Mammary epithelial cell (primary cell): ENCODE results near the gene CSRP3.

Source experiments
- EZH2 ChIP-seq: IDR thresholded peaks from 2 replicates; pipeline ENCODE4 v1.6.1; 2012; ENCODE audit warnings: low read length, inconsistent platforms, borderline replicate concordance
- TF ChIP-seq, protein P1 (sequence below), 2 donors: IDR thresholded peaks in 1 of 2; conservative IDR thresholded peaks in 1 of 2; 2 replicates each; pipeline ENCODE4 v1.5.1; 2011 to 2012; ENCODE audit warnings: inconsistent platforms in 2 of 2, low read length in 2 of 2, mild to moderate bottlenecking in 2 of 2, control low read depth in 1 of 2, low read depth in 1 of 2; ENCODE audit not compliant: insufficient read depth in 1 of 2; ENCODE audit errors: extremely low read depth in 1 of 2

DNA sequence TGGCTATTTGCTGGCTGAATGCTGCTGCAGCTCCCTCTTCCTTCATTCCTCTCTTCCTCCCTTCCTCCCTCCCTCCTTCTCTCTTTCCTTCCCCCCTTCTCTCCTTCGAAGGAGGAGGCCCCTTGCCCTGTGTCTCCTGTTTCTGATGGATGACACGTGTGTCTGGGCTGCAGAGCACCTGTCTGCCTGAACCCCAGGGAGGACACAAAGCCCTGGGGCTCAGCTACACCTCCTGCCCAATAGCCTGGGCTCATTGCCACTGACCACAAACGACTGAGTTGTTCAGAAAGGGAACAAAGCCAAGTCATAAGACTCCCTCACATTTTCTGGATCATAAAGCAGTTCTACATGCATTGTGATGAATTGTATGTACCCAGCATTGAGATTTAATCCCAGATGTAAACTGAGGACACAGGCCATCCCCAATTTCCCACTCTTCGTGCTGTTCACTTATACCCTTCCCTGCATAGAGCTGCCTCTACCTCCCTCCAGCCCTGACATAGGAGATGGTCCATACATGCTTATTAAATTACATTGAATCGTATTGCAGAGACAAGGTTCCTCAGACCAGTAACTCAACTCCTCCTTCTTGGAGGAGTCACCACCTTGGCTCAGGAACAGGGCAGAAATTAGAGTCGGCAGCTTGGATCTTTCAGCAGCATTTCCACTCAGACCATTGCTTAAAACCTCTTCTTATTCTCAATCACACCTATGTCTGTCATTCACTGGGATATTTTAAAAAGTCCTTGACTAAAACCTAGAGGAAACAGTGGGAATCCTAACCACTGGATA is 1.2 kb downstream of the CSRP3 start:
- TF ChIP-seq, protein P1, sequence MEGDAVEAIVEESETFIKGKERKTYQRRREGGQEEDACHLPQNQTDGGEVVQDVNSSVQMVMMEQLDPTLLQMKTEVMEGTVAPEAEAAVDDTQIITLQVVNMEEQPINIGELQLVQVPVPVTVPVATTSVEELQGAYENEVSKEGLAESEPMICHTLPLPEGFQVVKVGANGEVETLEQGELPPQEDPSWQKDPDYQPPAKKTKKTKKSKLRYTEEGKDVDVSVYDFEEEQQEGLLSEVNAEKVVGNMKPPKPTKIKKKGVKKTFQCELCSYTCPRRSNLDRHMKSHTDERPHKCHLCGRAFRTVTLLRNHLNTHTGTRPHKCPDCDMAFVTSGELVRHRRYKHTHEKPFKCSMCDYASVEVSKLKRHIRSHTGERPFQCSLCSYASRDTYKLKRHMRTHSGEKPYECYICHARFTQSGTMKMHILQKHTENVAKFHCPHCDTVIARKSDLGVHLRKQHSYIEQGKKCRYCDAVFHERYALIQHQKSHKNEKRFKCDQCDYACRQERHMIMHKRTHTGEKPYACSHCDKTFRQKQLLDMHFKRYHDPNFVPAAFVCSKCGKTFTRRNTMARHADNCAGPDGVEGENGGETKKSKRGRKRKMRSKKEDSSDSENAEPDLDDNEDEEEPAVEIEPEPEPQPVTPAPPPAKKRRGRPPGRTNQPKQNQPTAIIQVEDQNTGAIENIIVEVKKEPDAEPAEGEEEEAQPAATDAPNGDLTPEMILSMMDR (conservative IDR thresholded peaks at IDR 0.05 in 1 of 2, IDR thresholded peaks at IDR 0.05 in 1 of 2; ENCODE audit: extremely low read depth in 1 of 2, insufficient read depth in 1 of 2, low read depth in 1 of 2, low read length in 2 of 2): no peak
- TF ChIP-seq EZH2: no peak
